ENCODE data around the gene APBA1. TPM values are rescaled to one million over a fixed set of nuclear protein-coding genes. Genes with fewer than 3 reads are reported as not detected.

The APBA1 gene
- total and polyA plus RNA-seq, 2 donors (not counting 1 experiment from before 2014, with no cell fraction given) = 0.01 to 0.05 TPM

DNA sequence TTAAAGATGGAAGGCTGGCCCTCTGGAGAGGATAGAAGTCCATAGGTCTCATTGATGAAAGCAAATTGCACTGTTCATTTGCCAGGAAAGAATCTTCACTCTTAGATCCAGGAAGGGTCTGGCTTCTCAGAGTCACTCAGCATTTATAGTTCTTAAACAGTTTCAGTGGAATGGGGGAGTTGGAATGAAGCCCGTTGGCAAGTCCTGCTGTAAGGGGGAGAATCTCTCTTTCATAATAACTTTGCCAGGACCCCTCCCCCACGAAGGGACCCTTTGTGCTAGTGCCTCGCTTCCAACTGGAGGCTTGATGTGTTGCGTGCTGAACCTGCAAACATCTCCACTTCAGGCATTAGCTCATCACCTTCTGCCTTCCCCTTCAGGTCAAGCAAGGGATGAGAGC, 290.0 kb downstream of the APBA1 start:
- intact Hi-C loops (cut with micrococcal nuclease) = no loop called here
- H3K27me3 Mint-ChIP-seq = peaks cover 5% of the 10 kb centered on the region
- H4K20me1 ChIP-seq (ENCODE audit: control insufficient read depth, insufficient read depth, low read length, poor library complexity, severe bottlenecking) = no peaks in the 10 kb centered on the region
- ATAC-seq (ENCODE audit: low read depth) (no peak), DNase-seq (no peak)
- H3K4me1 Mint-ChIP-seq = no peaks in the 10 kb centered on the region
- no peak overlapping the region for H3K9ac ChIP-seq (ENCODE audit: low read length)
- no peak overlapping the region for H2AFZ ChIP-seq (ENCODE audit: insufficient read depth, low read depth, low read length, poor library complexity, severe bottlenecking)
- H3K9me3 Mint-ChIP-seq (ENCODE audit: insufficient read depth) = no peaks in the 10 kb centered on the region
- H3K4me2 ChIP-seq (replicated peaks; ENCODE audit: low read depth, low read length, poor library complexity, severe bottlenecking) = no peak overlapping the region
- WGBS (ENCODE audit: insufficient coverage) = no CpG with 5 or more reads among the region's 4 CpGs
- no peak overlapping the region for H3K4me3 ChIP-seq (ENCODE audit: control extremely low read depth in 1 of 5, extremely low read depth in 1 of 5, insufficient read depth in 1 of 5, low read depth in 2 of 5, low read length in 4 of 5)
- H3K36me3 ChIP-seq (replicated peaks in 1 of 2; ENCODE audit: control extremely low read depth in 1 of 2, control insufficient read depth in 1 of 2, extremely low read depth in 1 of 2, insufficient read depth in 2 of 2, low read length in 1 of 2) = no peaks in the 10 kb centered on the region
- H3K27me3 ChIP-seq (replicated peaks in 1 of 4; ENCODE audit: control extremely low read depth in 1 of 4, control insufficient read depth in 3 of 4, insufficient read depth in 4 of 4, low read length in 3 of 4) = no peaks in the 10 kb centered on the region
- no peak overlapping the region for H3K27ac ChIP-seq (ENCODE audit: low read length in 2 of 2)
- H3K27ac Mint-ChIP-seq = no peak overlapping the region
- no peak overlapping the region for H3K4me3 Mint-ChIP-seq
- POLR2A ChIA-PET = no interaction called here
- TF ChIP-seq, protein P1, sequence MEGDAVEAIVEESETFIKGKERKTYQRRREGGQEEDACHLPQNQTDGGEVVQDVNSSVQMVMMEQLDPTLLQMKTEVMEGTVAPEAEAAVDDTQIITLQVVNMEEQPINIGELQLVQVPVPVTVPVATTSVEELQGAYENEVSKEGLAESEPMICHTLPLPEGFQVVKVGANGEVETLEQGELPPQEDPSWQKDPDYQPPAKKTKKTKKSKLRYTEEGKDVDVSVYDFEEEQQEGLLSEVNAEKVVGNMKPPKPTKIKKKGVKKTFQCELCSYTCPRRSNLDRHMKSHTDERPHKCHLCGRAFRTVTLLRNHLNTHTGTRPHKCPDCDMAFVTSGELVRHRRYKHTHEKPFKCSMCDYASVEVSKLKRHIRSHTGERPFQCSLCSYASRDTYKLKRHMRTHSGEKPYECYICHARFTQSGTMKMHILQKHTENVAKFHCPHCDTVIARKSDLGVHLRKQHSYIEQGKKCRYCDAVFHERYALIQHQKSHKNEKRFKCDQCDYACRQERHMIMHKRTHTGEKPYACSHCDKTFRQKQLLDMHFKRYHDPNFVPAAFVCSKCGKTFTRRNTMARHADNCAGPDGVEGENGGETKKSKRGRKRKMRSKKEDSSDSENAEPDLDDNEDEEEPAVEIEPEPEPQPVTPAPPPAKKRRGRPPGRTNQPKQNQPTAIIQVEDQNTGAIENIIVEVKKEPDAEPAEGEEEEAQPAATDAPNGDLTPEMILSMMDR (IDR thresholded peaks at IDR 0.05) = no peak
- TF ChIP-seq EZH2 (IDR thresholded peaks at IDR 0.05; ENCODE audit: borderline replicate concordance, insufficient read depth, low read depth, low read length, poor library complexity, severe bottlenecking) = no peak
- CTCF ChIA-PET = no interaction called here
- H3K9me3 ChIP-seq (ENCODE audit: control extremely low read depth in 1 of 3, control insufficient read depth in 2 of 3, insufficient read depth in 1 of 3, low read length in 2 of 3) = no peaks in the 10 kb centered on the region
- no peaks in the 10 kb centered on the region for H3K4me1 ChIP-seq (ENCODE audit: control insufficient read depth in 2 of 2, insufficient read depth in 2 of 2, low read length in 2 of 2)
- no peaks in the 10 kb centered on the region for H3K79me2 ChIP-seq (ENCODE audit: control insufficient read depth, insufficient read depth, low read length)

- WGBS (ENCODE audit: insufficient coverage) = no CpG with 5 or more reads among the region's 3 CpGs
- ChIA-PET POLR2A (no interaction called here), CTCF (no interaction called here)
- Mint-ChIP-seq H3K4me1 (no peaks in the 10 kb centered on the region), H3K27ac (no peak overlapping the region), H3K27me3 (peaks cover 3% of the 10 kb centered on the region), H3K9me3 (ENCODE audit: insufficient read depth) (no peaks in the 10 kb centered on the region), H3K4me3 (no peak overlapping the region)
- H3K4me1 ChIP-seq (ENCODE audit: control insufficient read depth in 2 of 2, insufficient read depth in 2 of 2, low read length in 2 of 2) = no peaks in the 10 kb centered on the region
- no peaks in the 10 kb centered on the region for H3K79me2 ChIP-seq (ENCODE audit: control insufficient read depth, insufficient read depth, low read length)
- ATAC-seq (ENCODE audit: low read depth) (no peak), DNase-seq (no peak)
- H3K9me3 ChIP-seq (ENCODE audit: control extremely low read depth in 1 of 3, control insufficient read depth in 2 of 3, insufficient read depth in 1 of 3, low read length in 2 of 3) = no peaks in the 10 kb centered on the region
- H2AFZ ChIP-seq (ENCODE audit: insufficient read depth, low read depth, low read length, poor library complexity, severe bottlenecking) = no peak overlapping the region
- no peaks in the 10 kb centered on the region for H3K27me3 ChIP-seq (replicated peaks in 1 of 4; ENCODE audit: control extremely low read depth in 1 of 4, control insufficient read depth in 3 of 4, insufficient read depth in 4 of 4, low read length in 3 of 4)
- H3K4me3 ChIP-seq (ENCODE audit: control extremely low read depth in 1 of 5, extremely low read depth in 1 of 5, insufficient read depth in 1 of 5, low read depth in 2 of 5, low read length in 4 of 5) = no peak overlapping the region
- no peak overlapping the region for H3K9ac ChIP-seq (ENCODE audit: low read length)
- H3K36me3 ChIP-seq (replicated peaks in 1 of 2; ENCODE audit: control extremely low read depth in 1 of 2, control insufficient read depth in 1 of 2, extremely low read depth in 1 of 2, insufficient read depth in 2 of 2, low read length in 1 of 2) = no peaks in the 10 kb centered on the region
- H3K27ac ChIP-seq (ENCODE audit: low read length in 2 of 2) = no peak overlapping the region
- no peak overlapping the region for H3K4me2 ChIP-seq (replicated peaks; ENCODE audit: low read depth, low read length, poor library complexity, severe bottlenecking)
- TF ChIP-seq EZH2 (IDR thresholded peaks at IDR 0.05; ENCODE audit: borderline replicate concordance, insufficient read depth, low read depth, low read length, poor library complexity, severe bottlenecking) = no peak
- TF ChIP-seq, protein P1 (IDR thresholded peaks at IDR 0.05) = no peak
- intact Hi-C loops (cut with micrococcal nuclease) = no loop called here
- H4K20me1 ChIP-seq (ENCODE audit: control insufficient read depth, insufficient read depth, low read length, poor library complexity, severe bottlenecking) = no peaks in the 10 kb centered on the region
These were observed 291.4 kb downstream of the APBA1 start for GRCh38 chr9:69380811-69381210.

Data from B cell (primary cell).